Measurements from ENCODE around the gene TEX11.

- TF ChIP-seq, protein P1, sequence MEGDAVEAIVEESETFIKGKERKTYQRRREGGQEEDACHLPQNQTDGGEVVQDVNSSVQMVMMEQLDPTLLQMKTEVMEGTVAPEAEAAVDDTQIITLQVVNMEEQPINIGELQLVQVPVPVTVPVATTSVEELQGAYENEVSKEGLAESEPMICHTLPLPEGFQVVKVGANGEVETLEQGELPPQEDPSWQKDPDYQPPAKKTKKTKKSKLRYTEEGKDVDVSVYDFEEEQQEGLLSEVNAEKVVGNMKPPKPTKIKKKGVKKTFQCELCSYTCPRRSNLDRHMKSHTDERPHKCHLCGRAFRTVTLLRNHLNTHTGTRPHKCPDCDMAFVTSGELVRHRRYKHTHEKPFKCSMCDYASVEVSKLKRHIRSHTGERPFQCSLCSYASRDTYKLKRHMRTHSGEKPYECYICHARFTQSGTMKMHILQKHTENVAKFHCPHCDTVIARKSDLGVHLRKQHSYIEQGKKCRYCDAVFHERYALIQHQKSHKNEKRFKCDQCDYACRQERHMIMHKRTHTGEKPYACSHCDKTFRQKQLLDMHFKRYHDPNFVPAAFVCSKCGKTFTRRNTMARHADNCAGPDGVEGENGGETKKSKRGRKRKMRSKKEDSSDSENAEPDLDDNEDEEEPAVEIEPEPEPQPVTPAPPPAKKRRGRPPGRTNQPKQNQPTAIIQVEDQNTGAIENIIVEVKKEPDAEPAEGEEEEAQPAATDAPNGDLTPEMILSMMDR (IDR thresholded peaks at IDR 0.05): no peak
- no peak for TF ChIP-seq POLR2A (IDR thresholded peaks at IDR 0.05)
Measured at GRCh38 chrX:70754169-70754848, 154.2 kb downstream of the TEX11 start.

Data from stomach (tissue), 4 donors.